NCI-H146 treated with DMSO at 0.1 percent for 48 hours (cell line): Measurements from ENCODE around the gene ANGEL1.

Experiments used
- DNase-seq: peaks from one replicate; lab custom pipeline; 2025; ENCODE audit not compliant: unreplicated experiment; lab: John Stamatoyannopoulos, UW

Gene ANGEL1

DNA sequence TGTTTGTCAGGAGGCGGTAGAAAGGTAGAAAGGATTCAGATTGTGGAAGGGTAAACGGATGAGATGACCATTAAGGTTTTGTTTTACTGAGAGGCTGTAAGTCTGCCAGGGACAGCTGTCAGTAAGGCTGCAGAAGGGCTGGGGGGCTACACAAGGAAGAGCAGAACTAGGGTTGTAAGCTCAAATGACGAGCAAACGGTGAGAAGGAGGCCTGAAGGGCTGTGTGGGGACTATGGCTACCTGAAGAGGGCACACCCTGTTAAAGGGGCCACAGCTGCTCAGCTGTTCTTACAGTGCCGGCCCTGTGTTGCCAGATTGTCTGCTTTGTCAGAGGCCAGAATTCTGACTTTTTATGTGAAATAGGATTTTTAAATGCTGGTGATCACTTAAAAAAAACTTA, 32.3 kb downstream of the ANGEL1 start:
- DNase-seq, result no peak

GRCh38 chr14:76780058-76780345, 32.7 kb downstream of the ANGEL1 start:
- no peak for DNase-seq

DNA sequence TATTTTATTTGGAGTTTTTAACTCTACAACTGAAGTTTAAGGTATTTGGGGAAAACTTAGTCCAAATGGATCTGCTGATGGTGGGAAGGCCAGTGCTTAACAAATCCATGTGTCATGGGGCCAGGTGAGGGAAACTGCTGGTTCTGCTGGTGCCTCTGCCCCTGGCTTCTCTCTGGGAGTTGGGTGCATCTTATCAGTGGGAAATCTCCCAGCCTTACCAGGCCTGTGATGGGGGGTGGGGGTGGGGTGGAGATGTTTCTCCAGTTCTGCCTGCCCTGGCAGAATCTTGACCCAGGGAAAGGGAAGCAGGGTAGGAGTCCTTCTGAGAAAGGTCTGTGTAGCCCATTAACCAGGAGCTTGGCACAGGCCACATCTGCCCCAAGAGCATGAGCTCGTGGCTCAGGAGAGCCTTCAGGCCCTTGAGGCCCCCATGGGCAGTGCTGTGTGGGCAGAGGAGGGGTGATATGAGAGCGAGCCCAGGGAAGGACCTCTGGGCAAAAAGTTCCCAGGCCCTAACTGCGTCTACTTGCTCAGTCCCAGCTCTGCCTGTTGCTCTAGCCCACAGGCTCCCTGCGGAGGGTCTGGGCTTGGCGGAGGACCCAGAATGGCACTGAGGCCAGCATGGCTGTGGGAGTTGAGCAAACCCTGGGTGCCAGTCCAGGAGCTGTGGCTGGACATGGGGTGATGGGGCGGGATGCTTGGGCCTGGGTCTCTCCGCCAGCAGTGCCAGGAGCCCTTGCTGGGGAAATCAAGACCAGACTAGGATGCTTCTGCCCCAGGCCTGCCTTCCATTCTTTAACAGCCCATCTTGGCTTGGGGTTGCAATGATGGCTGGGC, 33.2 kb downstream of the ANGEL1 start:
- DNase-seq, result no peak

- no peak for DNase-seq
Observed at GRCh38 chr14:76778546-76779215, 34.0 kb downstream of the ANGEL1 start.

- no peak for DNase-seq
Observed at GRCh38 chr14:76777721-76778120, 35.0 kb downstream of the ANGEL1 start.

DNA sequence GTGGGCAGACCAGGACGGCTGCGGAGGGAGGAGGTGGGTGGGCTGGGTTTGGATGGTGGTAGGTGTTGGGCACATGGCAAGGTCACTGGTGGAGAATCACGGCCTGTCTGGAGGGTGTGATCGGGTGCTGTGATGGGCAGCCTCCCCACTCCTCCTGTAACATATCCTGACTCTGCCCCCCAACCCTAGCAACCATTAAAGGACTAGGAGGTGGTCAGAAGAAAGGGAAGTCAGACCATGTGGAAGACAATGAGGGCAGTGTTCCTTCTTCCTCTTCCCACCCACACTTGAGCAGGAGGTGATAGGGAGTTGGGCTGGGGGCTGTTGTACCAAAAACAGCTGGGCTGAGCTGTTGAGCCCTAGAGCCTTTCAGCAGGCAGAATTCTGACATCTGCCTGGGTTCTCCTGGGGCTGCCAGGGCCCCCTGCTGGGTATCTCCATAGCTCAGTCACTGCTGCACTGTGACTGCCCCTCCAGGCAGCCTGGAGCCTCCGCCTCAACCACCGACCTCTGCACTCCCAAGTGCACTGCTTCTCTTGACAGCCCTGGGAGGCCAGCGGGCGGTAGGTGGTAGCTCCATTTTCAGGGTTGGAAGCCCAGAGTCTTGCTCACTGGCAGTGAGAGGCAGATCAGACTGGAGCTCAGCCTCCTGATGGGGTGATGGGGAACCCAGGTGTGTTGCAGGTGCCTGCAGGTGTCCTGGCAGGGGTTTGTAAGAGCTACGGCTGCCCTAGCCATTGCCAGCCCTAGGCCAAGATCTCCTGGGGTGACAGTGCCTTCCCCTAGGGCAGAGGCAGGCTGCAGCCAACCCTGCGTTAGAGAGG, 36.0 kb downstream of the ANGEL1 start:
- DNase-seq, result no peak

GRCh38 chr14:76775695-76776427, 36.8 kb downstream of the ANGEL1 start:
- DNase-seq, result no peak

- DNase-seq, result no peak
Observed at GRCh38 chr14:76774821-76775694, 37.6 kb downstream of the ANGEL1 start.

DNA sequence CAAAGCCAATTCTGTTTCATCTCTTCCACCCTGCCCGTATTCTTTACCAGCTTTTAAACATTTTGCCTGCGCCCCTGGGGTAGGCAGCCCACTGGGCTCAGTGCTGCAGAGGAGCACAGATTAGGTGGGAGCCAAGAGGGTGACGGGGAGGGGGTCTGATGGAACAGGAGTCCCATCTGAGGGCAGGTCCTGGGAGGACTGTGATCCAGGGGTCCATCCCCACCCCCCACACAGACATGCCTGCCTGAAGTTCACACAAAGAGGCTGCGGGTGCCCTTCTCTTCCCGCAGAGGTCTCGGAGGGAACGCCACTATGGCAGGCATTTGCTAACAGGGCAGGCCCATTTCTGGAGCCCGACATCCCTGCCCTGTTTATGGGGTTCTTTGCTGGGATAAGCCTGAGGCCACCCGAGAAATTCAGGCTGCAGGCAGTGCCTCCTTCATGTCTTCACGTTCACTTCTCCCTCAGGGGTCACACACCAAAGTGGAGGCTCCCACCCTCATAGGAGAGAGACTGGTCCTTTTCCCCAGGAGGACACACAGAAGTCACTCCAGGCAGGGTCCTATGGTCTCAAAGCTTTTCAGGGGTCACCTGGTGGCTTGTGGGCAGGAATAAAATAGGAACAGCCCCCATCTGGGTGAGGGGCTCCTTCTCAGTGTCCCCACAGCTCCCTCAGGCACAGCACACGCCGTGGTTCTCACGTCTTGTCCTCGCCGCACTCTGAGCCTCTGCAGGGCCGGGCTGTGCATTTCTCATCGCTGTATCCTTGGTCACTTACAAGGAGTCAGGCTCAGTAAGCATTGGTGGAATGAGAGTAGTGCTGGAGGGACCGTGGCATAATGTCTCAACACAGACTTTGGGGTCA, 38.5 kb downstream of the ANGEL1 start:
- DNase-seq, result no peak

DNA sequence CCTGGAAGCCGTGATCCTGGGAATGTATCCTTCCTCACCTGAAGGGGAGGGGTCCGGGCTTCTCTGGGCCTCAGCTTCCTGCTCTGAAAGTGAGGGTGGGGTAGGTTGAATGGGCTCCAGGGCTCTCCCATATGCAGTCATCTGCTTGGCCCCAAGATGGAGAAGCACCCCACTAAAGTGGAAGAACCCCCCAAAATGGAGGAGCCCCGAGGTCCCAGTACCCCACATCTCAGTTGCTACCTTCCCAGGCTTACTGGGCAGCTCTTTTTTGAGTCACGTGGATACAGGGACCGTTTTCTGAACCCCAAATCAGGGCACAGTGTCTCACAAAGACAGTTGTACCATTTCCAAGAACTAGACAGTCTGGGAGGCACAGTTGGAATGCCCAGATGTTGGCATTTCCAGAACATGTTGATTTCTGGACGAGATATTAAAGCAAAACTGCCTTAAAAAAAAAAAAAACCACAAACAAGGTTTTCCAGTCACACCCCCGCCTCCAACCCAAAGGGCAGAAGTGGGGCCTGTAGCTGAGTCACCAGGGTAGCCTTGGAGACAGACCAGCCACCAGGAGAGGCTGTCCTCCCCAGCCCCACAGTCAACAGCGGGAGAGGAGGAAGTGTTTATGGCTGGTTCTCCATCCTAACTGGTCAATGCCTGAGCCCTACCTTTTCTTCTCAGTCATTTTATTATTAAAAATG, 39.3 kb downstream of the ANGEL1 start:
- no peak for DNase-seq

GRCh38 chr14:76772300-76773187, 40.1 kb downstream of the ANGEL1 start:
- DNase-seq, result no peak

DNA sequence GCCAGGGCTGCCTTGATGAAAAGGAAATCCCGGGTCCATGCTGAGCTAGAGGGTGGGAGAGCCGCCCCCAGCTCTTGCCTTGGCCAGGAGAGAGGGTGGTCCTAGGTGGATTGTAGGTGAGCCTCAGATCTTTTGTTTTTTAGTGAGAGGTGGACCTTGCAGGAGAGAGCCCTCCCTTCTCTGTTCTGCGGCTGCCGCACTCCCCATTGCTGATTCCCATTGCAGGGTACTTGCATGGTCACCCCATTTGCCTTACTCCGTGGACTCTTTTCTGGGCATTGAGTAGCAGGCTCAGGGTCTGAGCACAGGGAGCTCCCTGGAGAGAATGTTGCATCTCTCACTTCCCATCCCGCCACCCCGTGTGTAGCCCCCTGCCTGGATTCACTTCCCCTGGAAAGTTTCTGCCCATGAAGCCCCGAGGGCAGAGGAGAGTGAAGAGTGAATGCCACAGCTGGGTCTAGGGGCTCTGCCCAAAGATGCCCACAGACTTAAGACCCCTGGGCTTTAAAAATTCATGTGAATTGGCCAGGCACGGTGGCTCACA, 41.2 kb downstream of the ANGEL1 start:
- no peak for DNase-seq

- no peak for DNase-seq
Observed at GRCh38 chr14:76770521-76771436, 41.9 kb downstream of the ANGEL1 start.

DNA sequence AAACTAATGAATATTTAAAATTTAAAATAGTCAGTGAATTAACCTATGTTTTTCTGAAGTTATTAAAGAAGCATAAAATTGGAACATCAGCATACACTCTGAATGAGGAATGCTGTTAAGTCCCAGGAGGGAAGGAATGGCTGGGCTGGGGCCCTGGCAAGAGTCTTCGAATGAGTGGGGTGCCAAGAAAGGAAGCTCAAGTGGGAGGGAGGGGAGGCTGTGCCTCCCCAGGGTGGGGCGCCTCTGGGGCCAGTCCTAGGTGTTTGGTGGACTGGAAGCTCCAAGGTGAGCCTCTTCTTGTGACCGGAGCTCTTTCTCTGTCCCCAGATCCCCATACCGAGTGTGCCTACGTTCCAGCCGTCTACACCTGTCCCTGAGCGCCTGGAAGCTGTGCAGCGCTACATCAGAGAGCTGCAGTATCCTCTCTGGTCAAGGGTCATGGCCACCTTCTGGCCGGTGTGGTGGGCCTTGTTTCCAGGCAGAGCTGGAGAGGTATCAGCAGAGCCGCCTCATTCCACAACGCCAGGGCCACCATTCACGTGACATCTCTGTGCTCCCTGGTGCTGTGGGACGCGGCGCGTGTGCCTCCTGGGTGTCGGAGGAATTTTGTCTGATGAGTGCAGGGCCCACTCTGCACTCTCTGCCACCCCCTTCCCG, 42.9 kb downstream of the ANGEL1 start:
- DNase-seq, result no peak

- DNase-seq, result no peak
Observed at GRCh38 chr14:76768671-76769500, 43.8 kb downstream of the ANGEL1 start.
